ENCODE results near the gene EIF2B5.
"Not testable (repeated sequence)": the region's sequence is repeated elsewhere in the genome, so short reads cannot be mapped to it uniquely, and the experiment has no call there.

EIF2B5 gene

GRCh38 chr3:184135149-184135910, at the start of gene EIF2B5:
Gene EIF2B5, plus strand, starts transcription at chr3:184135358. Its CDS starts 28 bp downstream, at chr3:184135386.
- peak; percentile 97 for DNase-seq

GRCh38 chr3:184085389-184085852, 49.7 kb upstream of the EIF2B5 start:
- no peak for DNase-seq

GRCh38 chr3:184092199-184092598, 43.0 kb upstream of the EIF2B5 start:
- no peak for DNase-seq

GRCh38 chr3:184096811-184097383, 38.3 kb upstream of the EIF2B5 start, which contains the start of gene HTR3E:
Gene HTR3E, plus strand, starts transcription at chr3:184097064. Its CDS starts 466 bp downstream, at chr3:184097530.
- no peak for DNase-seq

- no peak for DNase-seq
These were observed 37.6 kb upstream of the EIF2B5 start for GRCh38 chr3:184097556-184097955.

- DNase-seq, result no peak
These were observed 35.1 kb upstream of the EIF2B5 start for GRCh38 chr3:184099806-184100686.

- DNase-seq, result no peak
These were observed 24.8 kb upstream of the EIF2B5 start for GRCh38 chr3:184110316-184110725.

GRCh38 chr3:184116017-184116416, 19.1 kb upstream of the EIF2B5 start:
- no peak for DNase-seq

GRCh38 chr3:184117636-184118035, 17.5 kb upstream of the EIF2B5 start:
- DNase-seq, result no peak

- not testable (repeated sequence) for DNase-seq
These were observed 14.1 kb upstream of the EIF2B5 start for GRCh38 chr3:184121031-184121430.

GRCh38 chr3:184126006-184126405, 9.2 kb upstream of the EIF2B5 start:
- no peak for DNase-seq

- DNase-seq, result peak; percentile 27
These were observed 6.1 kb upstream of the EIF2B5 start for GRCh38 chr3:184129012-184129411.

GRCh38 chr3:184132945-184133344, 2.2 kb upstream of the EIF2B5 start:
- no peak for DNase-seq

GRCh38 chr3:184133840-184134745, 1.1 kb upstream of the EIF2B5 start:
- peak; percentile 83 for DNase-seq

- DNase-seq, result no peak
These were observed 411 bp upstream of the EIF2B5 start for GRCh38 chr3:184134746-184135148.

GRCh38 chr3:184135911-184136260, 728 bp downstream of the EIF2B5 start:
- no peak for DNase-seq

- no peak for DNase-seq
These were observed 5.3 kb downstream of the EIF2B5 start for GRCh38 chr3:184140436-184140835.

GRCh38 chr3:184142199-184142598, 7.0 kb downstream of the EIF2B5 start:
- no peak for DNase-seq

- no peak for DNase-seq
These were observed 8.2 kb downstream of the EIF2B5 start for GRCh38 chr3:184143327-184143726.

GRCh38 chr3:184144505-184144904, 9.3 kb downstream of the EIF2B5 start:
- DNase-seq, result no peak

- peak; percentile 88 for DNase-seq
These were observed 10.0 kb downstream of the EIF2B5 start for GRCh38 chr3:184145111-184145524.

GRCh38 chr3:184145751-184146270, 10.7 kb downstream of the EIF2B5 start:
- DNase-seq, result no peak

Data from NCI-H1694 (cell line).